ENCODE measurements around the gene DAB2IP. TPM values are rescaled to one million over a fixed set of nuclear protein-coding genes. Genes with fewer than 3 reads are reported as not detected.

Gene DAB2IP
- total RNA-seq (2014; rRNA removed; shearing (Covaris generic)), result 9.4 and 9.5 TPM in 2 replicates

DNA sequence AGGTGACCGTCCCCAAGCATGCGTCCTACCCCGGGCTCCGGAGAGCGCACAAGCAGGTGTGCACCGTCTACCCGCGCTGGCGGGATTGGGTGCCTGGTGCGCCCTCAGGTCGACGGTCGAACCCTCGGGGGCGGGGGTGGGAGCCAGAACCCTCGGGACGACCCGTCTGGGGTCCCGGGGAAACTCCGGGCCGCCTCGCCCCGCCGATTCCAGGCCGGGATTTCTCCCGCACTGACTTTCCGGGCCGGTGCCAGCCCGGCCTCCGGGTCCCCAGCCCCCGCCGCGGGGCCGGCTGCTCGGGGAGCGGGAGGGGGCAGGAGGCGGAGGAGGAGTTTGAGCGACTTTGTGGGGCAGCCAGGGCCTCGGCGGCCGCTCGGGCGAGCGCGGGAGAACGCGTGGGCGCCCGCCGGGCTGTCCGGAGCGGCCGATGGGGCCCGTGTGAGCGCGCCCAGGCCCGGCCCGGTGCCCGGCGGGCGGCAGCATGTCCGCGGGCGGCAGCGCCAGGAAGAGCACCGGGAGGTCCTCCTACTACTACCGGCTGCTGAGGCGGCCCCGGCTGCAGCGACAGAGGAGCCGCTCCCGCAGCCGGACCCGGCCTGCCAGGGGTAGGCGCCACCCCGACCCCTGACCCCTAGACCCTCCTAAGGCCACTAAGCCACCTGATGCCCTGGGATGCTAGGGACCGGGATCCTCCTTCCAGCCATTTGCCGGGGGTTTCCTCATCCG, at the start of gene DAB2IP:
Gene DAB2IP, plus strand, starts transcription at position 340 of the 726 bp plus-strand sequence. Its CDS starts 142 bp downstream, at position 482.

Other genes with a start within 250 kb of the DAB2IP start
- not detected in 2 replicates for gene GGTA1, start 151.8 kb upstream of the DAB2IP start, total RNA-seq (2014; rRNA removed; shearing (Covaris generic))